Neural cell (in vitro differentiated cells): ENCODE measurements around the gene PKP1. TPM values are rescaled to one million over a fixed set of nuclear protein-coding genes. Genes with fewer than 3 reads are reported as not detected.

Source experiments
- H2AFZ ChIP-seq: fragments of 200-600, 300-800 bp; sonication (generic), shearing (Covaris generic); 2 replicates; pipeline ENCODE4 v1.6.0; 2014; ENCODE audit warnings: low read depth, mild to moderate bottlenecking, antibody characterized with exemption, low read length, moderate library complexity
- H3F3A ChIP-seq: fragments of 200-600 bp; shearing (Covaris generic); 2 replicates; pipeline ENCODE4 v1.6.1; 2016; ENCODE audit warnings: mild to moderate bottlenecking, moderate library complexity, mixed read lengths, antibody characterized with exemption, low read length; ENCODE audit not compliant: insufficient read depth, poor library complexity, severe bottlenecking
- H3K27ac ChIP-seq: fragments of 200-600, 300-800 bp; sonication (generic), shearing (Covaris generic); 2 replicates; pipeline ENCODE4 v1.5.1; 2014; ENCODE audit warnings: mild to moderate bottlenecking, low read length, moderate library complexity
- H3K27me3 ChIP-seq: fragments of 300-800, 200-600 bp; sonication (generic), shearing (Covaris generic); 2 replicates; pipeline ENCODE4 v1.6.0; 2014; ENCODE audit warnings: mild to moderate bottlenecking, low read depth, low read length, moderate library complexity; ENCODE audit not compliant: insufficient read depth
- H3K36me3 ChIP-seq: fragments of 300-800, 200-600 bp; sonication (generic), shearing (Covaris generic); 2 replicates; pipeline ENCODE4 v1.5.1; 2014; ENCODE audit warnings: mild to moderate bottlenecking, antibody characterized with exemption, low read length, moderate library complexity; ENCODE audit not compliant: insufficient read depth
- H3K4me2 ChIP-seq: fragments of 300-800, 200-600 bp; sonication (generic), shearing (Covaris generic); 2 replicates; pipeline ENCODE4 v1.6.0; 2014; ENCODE audit warnings: mild to moderate bottlenecking, low read length
- H3K4me3 ChIP-seq: fragments of 300-800, 200-600 bp; sonication (generic), shearing (Covaris generic); 2 replicates; pipeline ENCODE4 v1.5.1; 2014; ENCODE audit warnings: mild to moderate bottlenecking, low read length, moderate library complexity
- H3K79me2 ChIP-seq: fragments of 200-600 bp; shearing (Covaris generic); replicated peaks from 2 replicates; pipeline ENCODE4 v1.6.0; 2014; ENCODE audit warnings: mild to moderate bottlenecking, low read length, moderate library complexity; ENCODE audit not compliant: insufficient read depth
- H3K9ac ChIP-seq: fragments of 300-800, 200-600 bp; sonication (generic), shearing (Covaris generic); 2 replicates; pipeline ENCODE4 v1.6.1; 2016; ENCODE audit warnings: mild to moderate bottlenecking, low read length, mixed read lengths
- H3K9me2 ChIP-seq: fragments of 200-600 bp; shearing (Covaris generic); 2 replicates; pipeline ENCODE4 v1.6.1; 2016; ENCODE audit warnings: mild to moderate bottlenecking, low read length, mixed read lengths; ENCODE audit not compliant: insufficient read depth
- H3K9me3 ChIP-seq: fragments of 200-600, 300-800 bp; sonication (generic), shearing (Covaris generic); 2 replicates; pipeline ENCODE4 v1.6.1; 2016; ENCODE audit warnings: mild to moderate bottlenecking, mixed run types, low read length, moderate library complexity, mixed read lengths
- H4K20me1 ChIP-seq: fragments of 200-600 bp; shearing (Covaris generic); 2 replicates; pipeline ENCODE4 v1.6.1; 2016; ENCODE audit warnings: mild to moderate bottlenecking, mixed run types; ENCODE audit not compliant: insufficient read depth
- CTCF ChIP-seq: fragments of 450-650 bp; IDR thresholded peaks from 2 replicates; pipeline ENCODE4 v1.5.1; 2014; ENCODE audit warnings: antibody characterized with exemption, mild to moderate bottlenecking, moderate library complexity; ENCODE audit not compliant: poor library complexity, severe bottlenecking
- EP300 ChIP-seq: fragments of 450-650 bp; conservative IDR thresholded peaks from 2 replicates; pipeline ENCODE4 v1.6.1; 2014; ENCODE audit warnings: antibody characterized with exemption, mild to moderate bottlenecking, moderate library complexity; ENCODE audit not compliant: poor library complexity, severe bottlenecking
- EZH2 ChIP-seq: fragments of 200-600, 300-800 bp; shearing (Covaris generic), sonication (generic); IDR thresholded peaks from 2 replicates; pipeline ENCODE4 v1.6.1; 2014; ENCODE audit warnings: antibody characterized with exemption, low read length, borderline replicate concordance, mild to moderate bottlenecking; ENCODE audit not compliant: insufficient read depth, poor library complexity, severe bottlenecking
- MXI1 ChIP-seq: fragments of 450-650 bp; conservative IDR thresholded peaks from 2 replicates; pipeline ENCODE4 v1.6.1; 2014; ENCODE audit warnings: antibody characterized with exemption, mild to moderate bottlenecking; ENCODE audit not compliant: poor library complexity, severe bottlenecking
- POLR2AphosphoS5 ChIP-seq: IDR thresholded peaks from 2 replicates; pipeline ENCODE4 v1.6.1; 2012
- RAD21 ChIP-seq: fragments of 450-650 bp; conservative IDR thresholded peaks from 2 replicates; pipeline ENCODE4 v1.6.1; 2014; ENCODE audit warnings: antibody characterized with exemption, mild to moderate bottlenecking, moderate library complexity
- REST ChIP-seq: IDR thresholded peaks from 2 replicates; pipeline ENCODE4 v1.6.1; 2012; ENCODE audit warnings: borderline replicate concordance
- SMC3 ChIP-seq: fragments of 450-650 bp; conservative IDR thresholded peaks from 2 replicates; pipeline ENCODE4 v1.6.1; 2014; ENCODE audit warnings: antibody characterized with exemption, mild to moderate bottlenecking, moderate library complexity; ENCODE audit not compliant: poor library complexity
- TAF1 ChIP-seq: IDR thresholded peaks from 2 replicates; pipeline ENCODE4 v1.6.1; 2012; ENCODE audit warnings: low read depth
- polyA plus RNA-seq: library from polyadenylated mRNA; depleted of rRNA; stranded (reverse); fragments of >200 nt; gene quantifications from 2 replicates; pipeline ENCODE4 v1.2.3, GENCODE V29; 2014

PKP1 gene
- polyA plus RNA-seq, 1 donor from 2014 or later: not detected

GRCh38 chr1:201375169-201375568, 91.9 kb downstream of the PKP1 start:
- Histone ChIP-seq H3K9me3 (no peaks in the 10 kb centered on the region), H3K4me2 (no peak overlapping the region), H3K27me3 (no peaks in the 10 kb centered on the region), H3K27ac (no peak overlapping the region), H3F3A (no peaks in the 10 kb centered on the region), H3K4me3 (no peak overlapping the region), H4K20me1 (no peaks in the 10 kb centered on the region), H3K79me2 (no peaks in the 10 kb centered on the region), H2AFZ (no peak overlapping the region), H3K9me2 (no peaks in the 10 kb centered on the region), H3K36me3 (no peaks in the 10 kb centered on the region), H3K9ac (no peak overlapping the region)
- no peak for TF ChIP-seq MXI1
- no peak for TF ChIP-seq SMC3

GRCh38 chr1:201376107-201376463, 92.8 kb downstream of the PKP1 start:
- H3K79me2 ChIP-seq: no peaks in the 10 kb centered on the region
- H4K20me1 ChIP-seq: no peaks in the 10 kb centered on the region
- no peaks in the 10 kb centered on the region for H3F3A ChIP-seq
- H3K27ac ChIP-seq: no peak overlapping the region
- TF ChIP-seq EZH2 (no peak), SMC3 (no peak), CTCF (no peak), TAF1 (no peak), REST (no peak), MXI1 (no peak), RAD21 (no peak), EP300 (no peak), POLR2AphosphoS5 (no peak)
- no peak overlapping the region for H2AFZ ChIP-seq
- H3K27me3 ChIP-seq: no peaks in the 10 kb centered on the region
- no peak overlapping the region for H3K9ac ChIP-seq
- no peak overlapping the region for H3K4me2 ChIP-seq
- H3K4me3 ChIP-seq: no peak overlapping the region
- H3K36me3 ChIP-seq: no peaks in the 10 kb centered on the region
- no peaks in the 10 kb centered on the region for H3K9me3 ChIP-seq
- no peaks in the 10 kb centered on the region for H3K9me2 ChIP-seq
